HepG2 (cell line): ENCODE measurements around the gene VEGFA. TPM values are rescaled to one million over a fixed set of nuclear protein-coding genes. Genes with fewer than 3 reads are reported as not detected.

Experiments
- CERS6 ChIP-seq: sonication (generic); formaldehyde crosslinking; IDR thresholded peaks from 2 replicates; pipeline ENCODE4 v1.5.0; 2020; ENCODE audit warnings: missing genetic modification reagents
- GFI1 ChIP-seq: sonication (generic); formaldehyde crosslinking; IDR thresholded peaks from 2 replicates; pipeline ENCODE4 v1.5.0; 2020; ENCODE audit warnings: missing genetic modification reagents, mild to moderate bottlenecking, borderline replicate concordance
- GLMP ChIP-seq: sonication (generic); formaldehyde crosslinking; IDR thresholded peaks from 2 replicates; pipeline ENCODE4 v1.9.0; 2021; ENCODE audit warnings: missing genetic modification reagents, mild to moderate bottlenecking, borderline replicate concordance
- GTF3A ChIP-seq: sonication (generic); formaldehyde crosslinking; conservative IDR thresholded peaks from 2 replicates; pipeline ENCODE4 v1.4.0; 2020; ENCODE audit warnings: mild to moderate bottlenecking, missing genetic modification reagents
- HNF1A ChIP-seq, 2 experiments: sonication (generic) in 1 of 2; formaldehyde crosslinking in 1 of 2; IDR thresholded peaks; 2 replicates each; pipeline versions ENCODE4 v1.4.0 to v1.6.1; 2016 to 2020; ENCODE audit warnings: borderline replicate concordance in 1 of 2, low read depth in 1 of 2, mild to moderate bottlenecking in 1 of 2, missing genetic modification reagents in 1 of 2
- HNRNPL ChIP-seq: fragments of 200-400 bp; formaldehyde crosslinking; IDR thresholded peaks from 2 replicates; pipeline ENCODE4 v1.6.1; 2017; ENCODE audit warnings: mild to moderate bottlenecking, low read depth, low read length
- MEIS2 ChIP-seq: sonication (generic); formaldehyde crosslinking; IDR thresholded peaks from 2 replicates; pipeline ENCODE4 v1.9.0; 2021; ENCODE audit warnings: mild to moderate bottlenecking, missing genetic modification reagents
- NR2F6 ChIP-seq, 2 experiments: IDR thresholded peaks; 2 replicates each; pipeline ENCODE4 v1.6.1; 2016; ENCODE audit warnings: antibody characterized with exemption in 1 of 2, mild to moderate bottlenecking in 1 of 2
- TFAP4 ChIP-seq: sonication (generic); IDR thresholded peaks from 2 replicates; pipeline ENCODE4 v1.6.1; 2016; ENCODE audit warnings: low read depth, borderline replicate concordance
- THAP11 ChIP-seq: IDR thresholded peaks from 2 replicates; pipeline ENCODE4 v1.6.1; 2016; ENCODE audit warnings: missing biosample characterization, missing genetic modification reagents
- TP53 ChIP-seq: sonication (generic); formaldehyde crosslinking; conservative IDR thresholded peaks from 2 replicates; pipeline ENCODE4 v1.4.0; 2020; ENCODE audit warnings: missing genetic modification reagents
- ZBTB21 ChIP-seq: sonication (generic); formaldehyde crosslinking; IDR thresholded peaks from 2 replicates; pipeline ENCODE4 v1.4.0; 2020; ENCODE audit warnings: missing genetic modification reagents
- ZFP62 ChIP-seq: sonication (generic); formaldehyde crosslinking; IDR thresholded peaks from 2 replicates; pipeline ENCODE4 v1.4.0; 2020; ENCODE audit warnings: missing genetic modification reagents
- ZNF225 ChIP-seq: sonication (generic); formaldehyde crosslinking; IDR thresholded peaks from 2 replicates; pipeline ENCODE4 v1.4.0; 2020; ENCODE audit warnings: mild to moderate bottlenecking, missing genetic modification reagents
- ZNF234 ChIP-seq: sonication (generic); formaldehyde crosslinking; conservative IDR thresholded peaks from 2 replicates; pipeline ENCODE4 v1.5.1; 2020; ENCODE audit warnings: mild to moderate bottlenecking, missing genetic modification reagents
- ZNF329 ChIP-seq: sonication (generic); formaldehyde crosslinking; IDR thresholded peaks from 2 replicates; pipeline ENCODE4 v1.9.0; 2021; ENCODE audit warnings: low read depth, mild to moderate bottlenecking, missing genetic modification reagents
- ZNF441 ChIP-seq: sonication (generic); formaldehyde crosslinking; IDR thresholded peaks from 2 replicates; pipeline ENCODE4 v1.7.0; 2021; ENCODE audit warnings: missing genetic modification reagents, borderline replicate concordance
- ZNF567 ChIP-seq: sonication (generic); formaldehyde crosslinking; IDR thresholded peaks from 2 replicates; pipeline ENCODE4 v1.8.1; 2023; ENCODE audit warnings: mild to moderate bottlenecking, missing genetic modification reagents, borderline replicate concordance
- ZNF615 ChIP-seq: sonication (generic); formaldehyde crosslinking; IDR thresholded peaks from 2 replicates; pipeline ENCODE4 v1.5.0; 2020; ENCODE audit warnings: mild to moderate bottlenecking, missing genetic modification reagents, borderline replicate concordance
- ZNF768 ChIP-seq: sonication (generic); formaldehyde crosslinking; IDR thresholded peaks from 2 replicates; pipeline ENCODE4 v1.4.0; 2020; ENCODE audit warnings: missing genetic modification reagents
- ZNF782 ChIP-seq: sonication (generic); formaldehyde crosslinking; IDR thresholded peaks from 2 replicates; pipeline ENCODE4 v1.4.0; 2020; ENCODE audit warnings: missing genetic modification reagents, mild to moderate bottlenecking, borderline replicate concordance
- polyA plus RNA-seq, 8 experiments: library from polyadenylated mRNA; depleted of rRNA in 3 of 8; stranded (reverse) in 7 of 8; unstranded in 1 of 8; fragments of >200 nt; fragmentation: Illumina TruSeq in 4 of 8; extraction: Trizol in 4 of 8; gene quantifications; 2 replicates each; pipeline versions ENCODE4 v1.2.1 to v1.2.3, GENCODE V29; 2011 to 2016; ENCODE audit warnings: low read depth in 4 of 8, missing spikeins in 1 of 8, mixed read lengths in 1 of 8; ENCODE audit not compliant: insufficient read depth in 1 of 8
- total RNA-seq, 5 experiments: library from RNA; depleted of rRNA; stranded (reverse); fragments of >200 nt; fragmentation: Illumina TruSeq; extraction: Trizol; gene quantifications; 2 replicates each; pipeline ENCODE4 v1.2.3, GENCODE V29; 2016; ENCODE audit warnings: low read depth in 1 of 5

VEGFA gene
- total and polyA plus RNA-seq, 2 of the 13 experiments (the other 11 are each of a cell fraction or from before 2014, with no cell fraction given), result 68.1 to 629 TPM

GRCh38 chr6:43833223-43833995 is 63.4 kb downstream of the VEGFA start (continued):
- TF ChIP-seq ZNF234 (CRISPR knock-in tag), result no peak
- TF ChIP-seq MEIS2 (CRISPR knock-in tag), result peak; percentile 26; the same call in 1 of the 2 replicates
- peak; percentile 67 for TF ChIP-seq GFI1 (CRISPR knock-in tag)
- no peak for TF ChIP-seq GLMP (CRISPR knock-in tag)
- peak; percentile 29; the same call in 1 of the 2 replicates for TF ChIP-seq ZNF782
- no peak for TF ChIP-seq ZNF329 (CRISPR knock-in tag)
- no peak for TF ChIP-seq ZNF615
- peak; percentile 81; the same call in 1 of the 2 replicates for TF ChIP-seq TFAP4
- 0 out of 2 replicates have a peak, but pooled peaks have one; percentile 33 for TF ChIP-seq HNRNPL
- TF ChIP-seq ZNF225 (CRISPR knock-in tag), result 0 out of 2 replicates have a peak, but pooled peaks have one; percentile 13
- TF ChIP-seq TP53 (CRISPR knock-in tag), result no peak
- no peak for TF ChIP-seq ZBTB21 (CRISPR knock-in tag)
- no peak for TF ChIP-seq ZNF441 (CRISPR knock-in tag)
- TF ChIP-seq ZNF768, result no peak
- no peak for TF ChIP-seq ZNF567 (CRISPR knock-in tag)
- no peak for TF ChIP-seq CERS6
- TF ChIP-seq THAP11, result no peak
- TF ChIP-seq GTF3A (CRISPR knock-in tag), result 0 out of 2 replicates have a peak, but pooled peaks have one; percentile 53
- TF ChIP-seq ZFP62 (CRISPR knock-in tag), result no peak
- no peak for TF ChIP-seq NR2F6 (IDR thresholded peaks at IDR 0.05)
- 0 out of 2 replicates have a peak, but pooled peaks have one; percentile 4 for TF ChIP-seq NR2F6 (CRISPR knock-in tag; IDR thresholded peaks at IDR 0.05)
- TF ChIP-seq HNF1A (IDR thresholded peaks at IDR 0.05; ENCODE audit: low read depth), result peak; percentile 89
- TF ChIP-seq HNF1A (CRISPR knock-in tag; IDR thresholded peaks at IDR 0.05; ENCODE audit: borderline replicate concordance), result peak; percentile 65; the same call in 1 of the 2 replicates
